Trophoblast cell (in vitro differentiated cells and primary cell): ENCODE data around the gene COPZ2.
"Not testable (repeated sequence)": the region's sequence is repeated elsewhere in the genome, so short reads cannot be mapped to it uniquely, and the experiment has no call there.

Source experiments
- DNase-seq, 2 donors: peaks; one replicate each; pipeline ENCODE4 v3.0.0-alpha.2; 2016
- H2AFZ ChIP-seq: 2 replicates; pipeline ENCODE4 v1.6.1; 2013; ENCODE audit warnings: low read length, moderate library complexity, mild to moderate bottlenecking; ENCODE audit not compliant: insufficient read depth, poor library complexity
- H2AK5ac ChIP-seq: 2 replicates; pipeline ENCODE4 v1.6.1; 2013; ENCODE audit warnings: mild to moderate bottlenecking, low read length
- H2BK120ac ChIP-seq: 2 replicates; pipeline ENCODE4 v1.6.1; 2013; ENCODE audit warnings: low read length, mild to moderate bottlenecking, moderate library complexity; ENCODE audit not compliant: insufficient read depth, poor library complexity
- H2BK12ac ChIP-seq: 2 replicates; pipeline ENCODE4 v1.6.1; 2013; ENCODE audit warnings: mild to moderate bottlenecking, low read length, moderate library complexity
- H2BK5ac ChIP-seq: 2 replicates; pipeline ENCODE4 v1.6.1; 2013; ENCODE audit warnings: low read length, low read depth, moderate library complexity, mild to moderate bottlenecking; ENCODE audit not compliant: poor library complexity
- H3K14ac ChIP-seq: 2 replicates; pipeline ENCODE4 v1.6.1; 2013; ENCODE audit warnings: mild to moderate bottlenecking, low read length
- H3K18ac ChIP-seq: 2 replicates; pipeline ENCODE4 v1.6.1; 2013; ENCODE audit warnings: mild to moderate bottlenecking, low read length
- H3K23ac ChIP-seq: 2 replicates; pipeline ENCODE4 v1.6.1; 2013; ENCODE audit warnings: low read length
- H3K27ac ChIP-seq: 2 replicates; pipeline ENCODE4 v1.5.1; 2013; ENCODE audit warnings: low read depth, mild to moderate bottlenecking, inconsistent platforms, low read length, moderate library complexity
- H3K27me3 ChIP-seq: 2 replicates; pipeline ENCODE4 v1.6.1; 2013; ENCODE audit warnings: inconsistent platforms, mild to moderate bottlenecking, low read length, moderate library complexity; ENCODE audit not compliant: insufficient read depth
- H3K36me3 ChIP-seq, 2 experiments: 1 replicate in 1 of 2; 2 replicates in 1 of 2; pipeline ENCODE4 v1.6.1; 2013; ENCODE audit warnings: low read length in 2 of 2, mild to moderate bottlenecking in 2 of 2, moderate library complexity in 1 of 2; ENCODE audit not compliant: insufficient read depth in 2 of 2, control insufficient read depth in 1 of 2
- H3K4ac ChIP-seq: 2 replicates; pipeline ENCODE4 v1.6.1; 2013; ENCODE audit warnings: low read depth, mild to moderate bottlenecking, low read length, moderate library complexity
- H3K4me1 ChIP-seq, 2 experiments: 1 replicate in 1 of 2; 2 replicates in 1 of 2; pipeline ENCODE4 v1.6.1; 2013; ENCODE audit warnings: low read length in 2 of 2, mild to moderate bottlenecking in 2 of 2, moderate library complexity in 1 of 2; ENCODE audit not compliant: insufficient read depth in 2 of 2, control insufficient read depth in 1 of 2
- H3K4me2 ChIP-seq: 2 replicates; pipeline ENCODE4 v1.6.1; 2013; ENCODE audit warnings: inconsistent platforms, mild to moderate bottlenecking, low read length, moderate library complexity
- H3K4me3 ChIP-seq: 2 replicates; pipeline ENCODE4 v1.5.1; 2013; ENCODE audit warnings: mild to moderate bottlenecking, low read depth, low read length, inconsistent platforms
- H3K79me1 ChIP-seq: one replicate; pipeline ENCODE4 v1.6.1; 2013; ENCODE audit warnings: low read length
- H3K79me2 ChIP-seq: 2 replicates; pipeline ENCODE4 v1.6.1; 2013; ENCODE audit warnings: low read length, mild to moderate bottlenecking; ENCODE audit not compliant: control insufficient read depth, insufficient read depth, poor library complexity
- H3K9ac ChIP-seq: 2 replicates; pipeline ENCODE4 v1.6.1; 2013; ENCODE audit warnings: mild to moderate bottlenecking, low read length
- H3K9me3 ChIP-seq: 2 replicates; pipeline ENCODE4 v1.6.1; 2013; ENCODE audit warnings: low read depth, mild to moderate bottlenecking, control low read depth, inconsistent platforms, low read length; ENCODE audit not compliant: insufficient read depth
- H4K12ac ChIP-seq: 2 replicates; pipeline ENCODE4 v1.6.1; 2013; ENCODE audit warnings: low read depth, mild to moderate bottlenecking, low read length, moderate library complexity
- H4K8ac ChIP-seq: 2 replicates; pipeline ENCODE4 v1.6.1; 2013; ENCODE audit warnings: low read depth, mild to moderate bottlenecking, low read length, moderate library complexity
- H4K91ac ChIP-seq: one replicate; pipeline ENCODE4 v1.6.1; 2013; ENCODE audit warnings: low read depth, mild to moderate bottlenecking, low read length, moderate library complexity
- WGBS: extraction: QIAGEN DNeasy Blood & Tissue Kit; methylation state at CpG from one replicate; pipeline ENCODE4 v1.1.7; 2013; ENCODE audit warnings: missing lambda C conversion rate; ENCODE audit not compliant: insufficient read length, insufficient coverage; ENCODE audit errors: extremely low coverage; 5-methylcytosine and 5-hydroxymethylcytosine counted together

Gene COPZ2

GRCh38 chr17:48003417-48004151, 34.0 kb downstream of the COPZ2 start:
- Histone ChIP-seq H2AFZ (peak overlapping the region; percentile 54), H2BK120ac (peak overlapping the region; percentile 74), H3K79me1 (peaks cover 14% of the 10 kb centered on the region), H4K8ac (peak overlapping the region; percentile 5), H3K9ac (no peak overlapping the region), H2BK5ac (no peak overlapping the region), H4K12ac (no peak overlapping the region), H2BK12ac (peak overlapping the region; percentile 56), H3K36me3 (no peaks in the 10 kb centered on the region), H4K91ac (peak overlapping the region; percentile 72), H3K4ac (no peak overlapping the region), H3K9me3 (no peaks in the 10 kb centered on the region), H3K4me3 (no peak overlapping the region), H3K18ac (peak overlapping the region; percentile 70), H3K27ac (no peak overlapping the region), H3K4me2 (no peak overlapping the region), H3K4me1 (peaks cover 12 to 15% of the 10 kb centered on the region in 2 experiments), H3K14ac (peak overlapping the region; percentile 42), H2AK5ac (peak overlapping the region; percentile 21), H3K79me2 (no peaks in the 10 kb centered on the region), H3K27me3 (no peaks in the 10 kb centered on the region), H3K23ac (no peak overlapping the region)
- WGBS: no CpG with 5 or more reads among the region's 17 CpGs
- no peak for DNase-seq

GRCh38 chr17:48002916-48003416, 34.6 kb downstream of the COPZ2 start:
- Histone ChIP-seq H3K4me1 (peaks cover 12 to 15% of the 10 kb centered on the region in 2 experiments), H2BK5ac (peak overlapping the region; percentile 43), H3K4ac (peak overlapping the region; percentile 44), H3K36me3 (no peaks in the 10 kb centered on the region), H3K18ac (peak overlapping the region; percentile 70), H3K27ac (peak overlapping the region; percentile 48), H4K91ac (peak overlapping the region; percentile 72), H3K4me3 (no peak overlapping the region), H2BK120ac (peak overlapping the region; percentile 74), H2BK12ac (peak overlapping the region; percentile 92), H2AFZ (peak overlapping the region; percentile 54), H3K23ac (no peak overlapping the region), H3K4me2 (no peak overlapping the region), H3K9ac (no peak overlapping the region), H3K27me3 (no peaks in the 10 kb centered on the region), H3K79me1 (peaks cover 14% of the 10 kb centered on the region), H3K79me2 (no peaks in the 10 kb centered on the region), H3K9me3 (peaks cover 1% of the 10 kb centered on the region), H4K8ac (peak overlapping the region; percentile 5), H3K14ac (peak overlapping the region; percentile 64), H2AK5ac (peak overlapping the region; percentile 21), H4K12ac (no peak overlapping the region)
- DNase-seq: no peak
- whole genome bisulfite sequencing: no CpG with 5 or more reads among the region's 7 CpGs

DNA sequence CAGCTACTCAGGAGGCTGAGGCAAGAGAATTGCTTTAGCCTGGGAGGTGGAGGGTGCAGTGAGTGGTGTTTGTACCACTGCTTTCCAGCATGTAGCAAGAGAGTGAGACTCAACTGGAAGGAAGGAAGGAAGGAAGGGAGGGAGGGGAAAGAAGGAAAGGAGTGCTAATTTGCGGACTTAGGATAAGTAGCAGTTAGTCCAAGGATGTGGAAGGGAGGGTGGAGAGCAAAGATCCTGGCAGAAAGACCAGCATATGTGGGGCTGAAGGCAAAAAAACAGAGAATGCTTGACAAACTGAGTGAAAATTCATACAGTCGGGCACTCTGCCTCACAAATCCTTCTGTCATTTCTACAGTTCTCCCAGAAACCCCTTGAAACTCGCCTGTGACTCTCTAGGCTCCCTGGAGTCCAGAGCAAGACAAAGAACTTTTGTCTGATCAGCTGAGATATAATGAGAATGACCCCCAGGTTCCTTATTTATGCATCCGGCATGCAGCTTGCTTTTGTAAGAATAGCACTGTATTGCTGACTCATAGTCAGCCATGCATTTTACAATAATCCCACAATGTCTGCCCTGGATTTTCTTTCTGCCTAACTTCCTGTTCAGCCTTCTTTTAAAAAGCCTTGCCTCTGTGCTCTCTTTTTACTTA, 35.2 kb downstream of the COPZ2 start:
- Histone ChIP-seq H4K8ac (peak overlapping the region; percentile 54), H2BK5ac (peak overlapping the region; percentile 66), H3K18ac (no peak overlapping the region), H3K9me3 (peaks cover 2% of the 10 kb centered on the region), H3K4me2 (no peak overlapping the region), H3K79me2 (no peaks in the 10 kb centered on the region), H3K23ac (no peak overlapping the region), H3K4me1 (peaks cover 12 to 15% of the 10 kb centered on the region in 2 experiments), H2BK12ac (peak overlapping the region; percentile 54), H3K4ac (peak overlapping the region; percentile 47), H3K14ac (peak overlapping the region; percentile 79), H2AFZ (peak overlapping the region; percentile 72), H2AK5ac (no peak overlapping the region), H3K27ac (peak overlapping the region; percentile 48), H3K4me3 (no peak overlapping the region), H4K91ac (peak overlapping the region; percentile 70), H3K9ac (no peak overlapping the region), H3K36me3 (no peaks in the 10 kb centered on the region), H3K79me1 (peaks cover 14% of the 10 kb centered on the region), H3K27me3 (no peaks in the 10 kb centered on the region), H2BK120ac (peak overlapping the region; percentile 90), H4K12ac (peak overlapping the region; percentile 87)
- no CpG with 5 or more reads among the region's 4 CpGs for WGBS
- peak in 1 of 2 donors; percentile 35 for DNase-seq

DNA sequence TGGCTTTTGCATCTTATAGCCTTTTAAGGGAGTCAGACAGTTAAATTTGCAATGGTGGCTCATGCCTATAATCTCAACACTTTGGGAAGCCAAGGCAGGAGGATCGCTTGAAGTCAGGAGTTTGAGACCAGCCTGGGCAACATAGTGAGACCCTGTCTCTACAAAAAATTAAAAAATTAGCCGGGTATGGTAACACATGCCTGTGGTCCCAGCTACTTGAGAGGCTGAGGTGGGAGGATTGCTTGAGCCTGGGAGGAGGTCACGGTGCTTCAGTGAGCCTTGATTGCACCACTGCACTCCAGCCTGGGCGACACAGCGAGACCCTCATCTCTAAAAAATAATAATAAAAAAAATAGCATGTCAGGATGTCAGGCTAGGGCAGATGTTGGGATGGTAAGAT, 35.9 kb downstream of the COPZ2 start:
- H3K27me3 ChIP-seq, H3K4ac ChIP-seq, H2AFZ ChIP-seq, H3K36me3 ChIP-seq, H3K4me3 ChIP-seq, H3K18ac ChIP-seq, H4K91ac ChIP-seq, H2BK12ac ChIP-seq, H3K9me3 ChIP-seq, H3K14ac ChIP-seq, H3K4me2 ChIP-seq, H2BK120ac ChIP-seq, DNase-seq, H3K23ac ChIP-seq, H2BK5ac ChIP-seq, H4K8ac ChIP-seq, H3K79me2 ChIP-seq, H2AK5ac ChIP-seq, H4K12ac ChIP-seq, H3K9ac ChIP-seq, H3K27ac ChIP-seq: not testable (repeated sequence)
- Histone ChIP-seq H3K4me1 (peaks cover 12 to 15% of the 10 kb centered on the region in 2 experiments), H3K79me1 (peaks cover 14% of the 10 kb centered on the region)
- no CpG with 5 or more reads among the region's 5 CpGs for WGBS
